Stimulated activated naive B cell treated with anti-CD40 and anti-IgM and Interleukin-4, amounts not matched to agents 10 μg/mL and 1 μg/mL and 100 μg/mL, for 72 hours (primary cell): ENCODE data around the gene PCDHA12.
"Not testable (repeated sequence)": the region's sequence is repeated elsewhere in the genome, so short reads cannot be mapped to it uniquely, and the experiment has no call there.

Source experiments
- ATAC-seq, 2 donors: fragments of 150-1000 bp; cut with Tn5 transposase; replicated peaks; 2 replicates each; pipeline ENCODE4 v1.10.0; 2021; ENCODE audit warnings: moderate library complexity in 1 of 2
- DNase-seq: peaks from one replicate; pipeline ENCODE4 v3.0.0; 2021
- H3K27ac Mint-ChIP-seq: one replicate; pipeline ENCODE4 v1.8.0; 2022; ENCODE audit warnings: mild to moderate bottlenecking, mixed read lengths
- H3K27me3 Mint-ChIP-seq, 2 donors: one replicate each; pipeline ENCODE4 v1.8.0; 2022; ENCODE audit warnings: mixed read lengths in 2 of 2
- H3K36me3 Mint-ChIP-seq, 2 donors: one replicate each; pipeline ENCODE4 v1.8.0; 2022; ENCODE audit warnings: mixed read lengths in 2 of 2, mild to moderate bottlenecking in 1 of 2
- H3K4me1 Mint-ChIP-seq, 2 donors: one replicate each; pipeline ENCODE4 v1.8.0; 2022; ENCODE audit warnings: mixed read lengths in 2 of 2, mild to moderate bottlenecking in 1 of 2
- H3K4me3 Mint-ChIP-seq, 2 donors: one replicate each; pipeline ENCODE4 v1.8.0; 2022; ENCODE audit warnings: mild to moderate bottlenecking in 2 of 2, mixed read lengths in 2 of 2, moderate library complexity in 1 of 2
- H3K9me3 Mint-ChIP-seq, 2 donors: one replicate each; pipeline ENCODE4 v1.8.0; 2022; ENCODE audit warnings: mixed read lengths in 2 of 2, mild to moderate bottlenecking in 1 of 2

PCDHA12 gene

DNA sequence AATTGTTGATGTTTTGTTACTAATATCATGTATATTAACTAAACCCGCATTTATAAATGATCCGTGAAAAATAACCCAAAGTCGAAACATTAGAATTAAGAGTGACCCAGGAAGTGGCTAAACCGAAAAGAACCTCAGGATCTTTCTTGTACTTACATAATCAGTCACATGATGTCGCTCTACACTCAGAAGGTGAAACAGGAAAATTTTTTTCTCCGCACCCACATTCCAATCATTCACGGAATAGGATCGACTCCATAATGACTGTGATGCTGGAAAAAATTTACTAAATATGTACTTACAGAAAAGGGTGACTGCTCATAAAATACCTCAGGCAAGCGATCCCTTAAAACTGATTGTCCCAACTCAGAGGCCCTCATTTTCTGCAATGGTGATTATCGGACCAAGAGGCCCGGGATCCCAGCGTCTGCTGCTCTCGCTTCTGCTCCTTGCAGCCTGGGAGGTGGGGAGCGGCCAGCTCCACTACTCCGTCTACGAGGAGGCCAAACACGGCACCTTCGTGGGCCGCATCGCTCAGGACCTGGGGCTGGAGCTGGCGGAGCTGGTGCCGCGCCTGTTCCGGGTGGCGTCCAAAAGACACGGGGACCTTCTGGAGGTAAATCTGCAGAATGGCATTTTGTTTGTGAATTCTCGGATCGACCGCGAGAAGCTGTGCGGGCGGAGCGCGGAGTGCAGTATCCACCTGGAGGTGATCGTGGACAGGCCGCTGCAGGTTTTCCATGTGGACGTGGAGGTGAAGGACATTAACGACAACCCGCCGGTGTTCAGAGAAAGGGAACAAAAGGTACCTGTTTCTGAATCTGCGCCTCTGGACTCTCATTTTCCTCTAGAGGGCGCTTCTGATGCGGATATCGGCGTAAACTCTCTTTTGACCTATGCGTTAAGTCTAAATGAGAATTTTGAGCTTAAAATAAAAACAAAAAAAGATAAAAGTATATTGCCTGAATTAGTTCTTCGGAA, at the start of gene PCDHA12:
TSS of gene PCDHA12 (plus strand) at position 224 of the 981 bp plus-strand sequence. CDS start at position 389, 165 bp downstream.
- peaks cover 7 to 35% of the 10 kb centered on the region in 2 donors for H3K27me3 Mint-ChIP-seq
- H3K4me1 Mint-ChIP-seq, result no peaks in the 10 kb centered on the region
- H3K36me3 Mint-ChIP-seq, result peaks cover 0 to 3% of the 10 kb centered on the region in 2 donors
- no peak within 1 kb of the TSS for H3K4me3 Mint-ChIP-seq
- peaks cover 2 to 4% of the 10 kb centered on the region in 2 donors for H3K9me3 Mint-ChIP-seq
- H3K27ac Mint-ChIP-seq, result no peak within 1 kb of the TSS
- no peak for DNase-seq
- no peak for ATAC-seq

- Mint-ChIP-seq H3K36me3 (peaks cover 2 to 5% of the 10 kb centered on the region in 2 donors), H3K4me3 (no peak within 1 kb of the TSS), H3K27me3 (peaks cover 26 to 43% of the 10 kb centered on the region in 2 donors), H3K9me3 (peaks cover 9% of the 10 kb centered on the region in 2 donors), H3K27ac (peak within 1 kb of the TSS; percentile 56), H3K4me1 (no peaks in the 10 kb centered on the region)
- ATAC-seq, result no peak
- DNase-seq, result no peak
Measured at GRCh38 chr5:140827704-140828361, 47.3 kb upstream of the PCDHA12 start, which contains the start of gene PCDHA6. TSS of gene PCDHA6 (plus strand) at chr5:140827960. CDS start at chr5:140828092, 132 bp downstream.

DNA sequence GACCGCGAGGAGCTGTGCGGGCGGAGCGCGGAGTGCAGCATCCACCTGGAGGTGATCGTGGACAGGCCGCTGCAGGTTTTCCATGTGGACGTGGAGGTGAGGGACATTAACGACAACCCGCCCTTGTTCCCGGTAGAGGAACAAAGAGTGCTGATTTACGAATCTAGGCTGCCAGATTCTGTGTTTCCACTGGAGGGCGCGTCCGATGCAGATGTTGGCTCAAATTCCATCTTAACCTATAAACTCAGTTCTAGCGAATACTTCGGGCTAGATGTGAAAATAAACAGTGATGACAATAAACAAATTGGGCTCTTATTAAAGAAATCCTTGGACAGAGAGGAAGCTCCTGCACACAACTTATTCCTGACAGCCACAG, 46.8 kb upstream of the PCDHA12 start:
- ATAC-seq (no peak), DNase-seq (no peak)
- Mint-ChIP-seq H3K4me3 (no peak overlapping the region), H3K4me1 (no peaks in the 10 kb centered on the region), H3K27ac (peak overlapping the region; percentile 56), H3K9me3 (peaks cover 12% of the 10 kb centered on the region in 2 donors), H3K27me3 (peaks cover 30 to 46% of the 10 kb centered on the region in 2 donors), H3K36me3 (peaks cover 5% of the 10 kb centered on the region in 2 donors)

DNA sequence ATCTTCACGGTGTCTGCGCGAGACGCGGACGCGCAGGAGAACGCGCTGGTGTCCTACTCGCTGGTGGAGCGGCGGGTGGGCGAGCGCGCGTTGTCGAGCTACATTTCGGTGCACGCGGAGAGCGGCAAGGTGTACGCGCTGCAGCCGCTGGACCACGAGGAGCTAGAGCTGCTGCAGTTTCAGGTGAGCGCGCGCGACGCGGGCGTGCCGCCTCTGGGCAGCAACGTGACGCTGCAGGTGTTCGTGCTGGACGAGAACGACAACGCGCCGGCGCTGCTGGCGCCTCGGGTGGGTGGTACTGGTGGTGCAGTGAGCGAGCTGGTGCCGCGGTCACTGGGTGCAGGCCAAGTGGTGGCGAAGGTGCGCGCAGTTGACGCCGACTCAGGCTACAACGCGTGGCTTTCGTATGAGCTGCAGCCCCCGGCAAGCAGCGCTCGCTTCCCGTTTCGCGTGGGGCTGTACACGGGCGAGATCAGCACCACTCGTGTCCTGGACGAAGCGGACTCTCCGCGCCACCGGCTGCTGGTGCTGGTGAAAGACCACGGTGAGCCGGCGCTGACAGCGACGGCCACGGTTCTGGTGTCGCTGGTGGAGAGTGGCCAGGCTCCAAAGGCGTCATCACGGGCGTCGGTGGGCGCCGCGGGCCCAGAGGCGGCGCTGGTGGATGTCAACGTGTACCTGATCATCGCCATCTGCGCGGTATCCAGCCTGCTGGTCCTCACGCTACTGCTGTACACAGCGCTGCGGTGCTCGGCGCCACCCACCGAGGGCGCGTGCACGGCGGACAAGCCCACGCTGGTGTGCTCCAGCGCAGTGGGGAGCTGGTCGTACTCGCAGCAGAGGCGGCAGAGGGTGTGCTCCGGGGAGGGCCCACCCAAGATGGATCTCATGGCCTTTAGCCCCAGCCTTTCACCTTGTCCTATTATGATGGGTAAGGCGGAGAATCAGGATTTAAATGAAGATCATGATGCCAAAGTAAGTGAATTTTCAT, 45.3 kb upstream of the PCDHA12 start:
- H3K36me3 Mint-ChIP-seq, DNase-seq, H3K4me3 Mint-ChIP-seq, H3K27ac Mint-ChIP-seq, ATAC-seq, H3K4me1 Mint-ChIP-seq: not testable (repeated sequence)
- Mint-ChIP-seq H3K27me3 (peaks cover 35 to 58% of the 10 kb centered on the region in 2 donors), H3K9me3 (peaks cover 16 to 17% of the 10 kb centered on the region in 2 donors)

- Mint-ChIP-seq H3K36me3 (peaks cover 2 to 11% of the 10 kb centered on the region in 2 donors), H3K4me3 (no peak within 1 kb of the TSS), H3K9me3 (peaks cover 16 to 17% of the 10 kb centered on the region in 2 donors)
Measured at GRCh38 chr5:140833993-140834392, 41.1 kb upstream of the PCDHA12 start, which contains the start of gene PCDHA7. TSS of gene PCDHA7 (plus strand) at chr5:140834269. CDS start at chr5:140834384, 115 bp downstream.

DNA sequence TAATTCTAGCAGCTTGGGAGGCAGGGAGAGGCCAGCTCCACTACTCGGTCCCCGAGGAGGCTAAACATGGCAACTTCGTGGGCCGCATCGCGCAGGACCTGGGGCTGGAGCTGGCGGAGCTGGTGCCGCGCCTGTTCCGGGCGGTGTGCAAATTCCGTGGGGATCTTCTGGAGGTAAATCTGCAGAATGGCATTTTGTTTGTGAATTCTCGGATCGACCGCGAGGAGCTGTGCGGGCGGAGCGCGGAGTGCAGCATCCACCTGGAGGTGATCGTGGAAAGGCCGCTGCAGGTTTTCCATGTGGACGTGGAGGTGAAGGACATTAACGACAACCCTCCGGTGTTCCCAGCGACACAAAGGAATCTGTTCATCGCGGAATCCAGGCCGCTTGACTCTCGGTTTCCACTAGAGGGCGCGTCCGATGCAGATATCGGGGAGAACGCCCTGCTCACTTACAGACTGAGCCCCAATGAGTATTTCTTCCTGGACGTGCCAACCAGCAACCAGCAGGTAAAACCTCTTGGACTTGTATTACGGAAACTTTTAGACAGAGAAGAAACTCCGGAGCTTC, 40.6 kb upstream of the PCDHA12 start:
- DNase-seq, H3K4me1 Mint-ChIP-seq, ATAC-seq, H3K4me3 Mint-ChIP-seq: not testable (repeated sequence)
- peaks cover 16 to 17% of the 10 kb centered on the region in 2 donors for H3K9me3 Mint-ChIP-seq
- peak overlapping the region; percentile 73 for H3K27ac Mint-ChIP-seq
- H3K36me3 Mint-ChIP-seq, result peaks cover 2 to 11% of the 10 kb centered on the region in 2 donors
- peaks cover 19 to 34% of the 10 kb centered on the region in 2 donors for H3K27me3 Mint-ChIP-seq

More at GRCh38 chr5:140833993-140834392, 41.1 kb upstream of the PCDHA12 start, which contains the start of gene PCDHA7:
- no peaks in the 10 kb centered on the region for H3K4me1 Mint-ChIP-seq
- no peak for DNase-seq
- ATAC-seq, result no peak
- peak within 1 kb of the TSS; percentile 73 for H3K27ac Mint-ChIP-seq
- H3K27me3 Mint-ChIP-seq, result peaks cover 16 to 35% of the 10 kb centered on the region in 2 donors

- Mint-ChIP-seq H3K27me3 (peaks cover 27 to 42% of the 10 kb centered on the region in 2 donors), H3K4me1 (no peaks in the 10 kb centered on the region), H3K4me3 (no peak overlapping the region), H3K36me3 (peaks cover 2 to 11% of the 10 kb centered on the region in 2 donors), H3K27ac (peak overlapping the region; percentile 20), H3K9me3 (peaks cover 16 to 23% of the 10 kb centered on the region in 2 donors)
- ATAC-seq, result no peak
- DNase-seq, result no peak
Measured at GRCh38 chr5:140835622-140836510, 39.2 kb upstream of the PCDHA12 start.

- Mint-ChIP-seq H3K9me3 (peaks cover under 1 to 13% of the 10 kb centered on the region in 2 donors), H3K36me3 (no peaks in the 10 kb centered on the region), H3K4me1 (no peaks in the 10 kb centered on the region), H3K27ac (no peak within 1 kb of the TSS), H3K4me3 (no peak within 1 kb of the TSS), H3K27me3 (peaks cover 15 to 27% of the 10 kb centered on the region in 2 donors)
- DNase-seq, result no peak
- ATAC-seq, result no peak
Measured at GRCh38 chr5:140840978-140841962, 33.8 kb upstream of the PCDHA12 start, which contains the start of gene PCDHA8. TSS of gene PCDHA8 (plus strand) at chr5:140841187. CDS start at chr5:140841322, 135 bp downstream.

- DNase-seq (no peak), ATAC-seq (no peak)
- H3K36me3 Mint-ChIP-seq, result no peaks in the 10 kb centered on the region
- peaks cover 5 to 17% of the 10 kb centered on the region in 2 donors for H3K9me3 Mint-ChIP-seq
- H3K27me3 Mint-ChIP-seq, result peaks cover 26 to 31% of the 10 kb centered on the region in 2 donors
- H3K27ac Mint-ChIP-seq, result no peak overlapping the region
- no peaks in the 10 kb centered on the region for H3K4me1 Mint-ChIP-seq
- no peak overlapping the region for H3K4me3 Mint-ChIP-seq
Measured at GRCh38 chr5:140842798-140843733, 32.0 kb upstream of the PCDHA12 start.

DNA sequence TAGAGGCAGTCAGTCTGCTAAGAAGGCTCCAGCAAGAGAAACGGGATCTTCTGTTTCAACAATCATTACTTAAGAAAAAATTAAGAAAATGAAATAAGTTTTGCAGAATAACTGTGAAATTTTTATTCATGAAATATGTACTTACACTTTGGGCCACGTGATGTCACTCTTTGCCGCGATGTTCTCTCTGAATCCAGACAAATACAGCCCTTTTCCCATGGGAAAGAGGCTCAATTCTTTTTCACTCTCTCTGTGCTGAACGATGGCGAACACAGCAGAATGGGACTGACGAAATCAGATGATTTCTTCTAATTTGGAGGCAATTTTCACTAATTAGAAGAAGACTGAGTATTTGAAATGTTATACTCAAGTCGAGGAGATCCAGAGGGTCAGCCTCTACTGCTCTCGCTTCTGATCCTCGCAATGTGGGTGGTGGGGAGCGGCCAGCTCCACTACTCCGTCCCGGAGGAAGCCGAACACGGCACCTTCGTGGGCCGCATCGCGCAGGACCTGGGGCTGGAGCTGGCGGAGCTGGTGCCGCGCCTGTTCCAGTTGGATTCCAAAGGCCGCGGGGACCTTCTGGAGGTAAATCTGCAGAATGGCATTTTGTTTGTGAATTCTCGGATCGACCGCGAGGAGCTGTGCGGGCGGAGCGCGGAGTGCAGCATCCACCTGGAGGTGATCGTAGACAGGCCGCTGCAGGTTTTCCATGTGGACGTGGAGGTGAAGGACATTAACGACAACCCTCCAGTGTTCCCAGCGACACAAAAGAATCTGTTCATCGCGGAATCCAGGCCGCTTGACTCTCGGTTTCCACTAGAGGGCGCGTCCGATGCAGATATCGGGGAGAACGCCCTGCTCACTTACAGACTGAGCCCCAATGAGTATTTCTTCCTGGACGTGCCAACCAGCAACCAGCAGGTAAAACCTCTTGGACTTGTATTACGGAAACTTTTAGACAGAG, 26.7 kb upstream of the PCDHA12 start, which contains the start of gene PCDHA9:
TSS of gene PCDHA9 (plus strand) at position 244 of the 964 bp plus-strand sequence. CDS start at position 358, 114 bp downstream.
- not testable (repeated sequence) for H3K36me3 Mint-ChIP-seq, H3K27ac Mint-ChIP-seq, H3K9me3 Mint-ChIP-seq, H3K4me3 Mint-ChIP-seq, DNase-seq, H3K4me1 Mint-ChIP-seq, ATAC-seq
- peaks cover 14 to 23% of the 10 kb centered on the region in 2 donors for H3K27me3 Mint-ChIP-seq
